WI38 (cell line): ENCODE results near the gene PHGDH.

ENCODE experiments used
- H3K4me3 ChIP-seq: 2 replicates; pipeline ENCODE4 v1.5.1; 2011; ENCODE audit warnings: low read depth, mild to moderate bottlenecking, control low read depth, low read length
- CTCF ChIP-seq: IDR thresholded peaks from 2 replicates; pipeline ENCODE4 v1.5.1; 2012; ENCODE audit warnings: low read depth, mild to moderate bottlenecking, control low read depth, low read length

Gene PHGDH

GRCh38 chr1:119733754-119734153 is 22.0 kb downstream of the PHGDH start:
- TF ChIP-seq CTCF, result no peak
- H3K4me3 ChIP-seq, result no peak overlapping the region

GRCh38 chr1:119735217-119735616 is 23.5 kb downstream of the PHGDH start:
- no peak for TF ChIP-seq CTCF
- H3K4me3 ChIP-seq, result no peak overlapping the region

DNA sequence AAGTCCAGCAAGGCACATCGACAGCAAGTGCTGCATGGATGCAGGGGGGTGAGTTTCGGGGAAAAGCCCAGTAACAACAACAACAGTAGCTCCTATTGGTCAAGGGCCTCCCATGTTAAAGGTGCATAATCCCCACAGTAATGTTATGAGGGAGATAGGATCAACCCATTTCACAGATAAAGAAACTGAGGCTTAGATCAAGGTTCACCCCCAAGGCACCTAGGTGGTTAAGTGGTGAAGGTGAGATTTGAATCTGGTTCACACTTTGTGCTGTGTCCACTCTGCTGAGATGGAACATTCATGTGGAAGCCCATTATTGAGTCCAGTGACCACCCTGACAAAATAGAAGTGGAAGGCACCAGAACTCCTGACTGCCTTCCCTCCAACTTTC is 24.9 kb downstream of the PHGDH start:
- TF ChIP-seq CTCF, result no peak
- no peak overlapping the region for H3K4me3 ChIP-seq

DNA sequence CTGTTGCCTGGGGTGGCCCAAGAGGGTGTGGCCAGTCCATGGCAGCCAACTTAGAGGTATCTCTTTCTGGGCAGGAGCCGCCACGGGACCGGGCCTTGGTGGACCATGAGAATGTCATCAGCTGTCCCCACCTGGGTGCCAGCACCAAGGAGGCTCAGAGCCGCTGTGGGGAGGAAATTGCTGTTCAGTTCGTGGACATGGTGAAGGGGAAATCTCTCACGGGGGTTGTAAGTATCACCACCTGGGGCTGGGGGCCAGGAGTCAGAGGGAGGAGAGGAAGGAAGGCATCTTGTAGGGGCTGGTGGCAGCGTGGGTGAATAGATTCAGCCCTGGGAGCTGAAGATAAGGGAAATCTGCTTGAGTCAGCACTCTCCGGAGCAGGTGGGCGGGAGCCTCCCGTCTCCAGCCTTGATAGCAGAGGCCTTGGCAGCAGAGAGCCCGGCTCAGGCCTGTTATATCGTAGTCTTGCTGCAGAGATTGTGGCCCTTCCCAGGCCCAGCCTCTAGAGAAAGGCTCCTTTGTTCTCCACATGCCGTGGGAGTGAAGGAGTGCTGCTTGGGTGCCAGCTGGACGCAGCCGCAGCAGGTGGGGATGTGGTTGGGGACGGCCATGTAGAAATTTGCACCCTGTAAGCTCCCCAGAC is 25.4 kb downstream of the PHGDH start:
- no peak for TF ChIP-seq CTCF

GRCh38 chr1:119738100-119738720 is 26.5 kb downstream of the PHGDH start:
- no peak for TF ChIP-seq CTCF
- H3K4me3 ChIP-seq, result no peak overlapping the region

More for the DNA sequence above, 25.4 kb downstream of the PHGDH start:
- H3K4me3 ChIP-seq, result no peak overlapping the region

DNA sequence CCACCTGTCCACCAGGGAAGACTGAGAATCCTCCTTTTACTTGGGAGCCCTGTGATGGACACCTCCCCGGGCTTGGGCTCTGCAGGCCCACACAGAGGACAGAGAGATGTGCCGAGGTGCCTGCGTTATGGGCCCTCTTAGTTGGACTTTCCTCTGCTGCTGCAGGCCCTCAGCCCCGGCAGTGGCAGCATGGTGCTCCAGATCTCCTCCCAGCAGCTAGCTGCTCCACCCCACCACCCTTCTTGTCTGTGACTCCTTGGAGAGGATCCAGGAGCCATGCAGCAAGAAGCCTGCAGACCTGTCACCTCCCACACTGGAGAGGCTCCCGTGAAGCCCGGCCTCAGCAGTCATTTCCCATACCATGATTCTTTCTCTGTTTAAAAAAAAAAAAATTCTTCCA is 27.4 kb downstream of the PHGDH start:
- TF ChIP-seq CTCF, result no peak
- no peak overlapping the region for H3K4me3 ChIP-seq

DNA sequence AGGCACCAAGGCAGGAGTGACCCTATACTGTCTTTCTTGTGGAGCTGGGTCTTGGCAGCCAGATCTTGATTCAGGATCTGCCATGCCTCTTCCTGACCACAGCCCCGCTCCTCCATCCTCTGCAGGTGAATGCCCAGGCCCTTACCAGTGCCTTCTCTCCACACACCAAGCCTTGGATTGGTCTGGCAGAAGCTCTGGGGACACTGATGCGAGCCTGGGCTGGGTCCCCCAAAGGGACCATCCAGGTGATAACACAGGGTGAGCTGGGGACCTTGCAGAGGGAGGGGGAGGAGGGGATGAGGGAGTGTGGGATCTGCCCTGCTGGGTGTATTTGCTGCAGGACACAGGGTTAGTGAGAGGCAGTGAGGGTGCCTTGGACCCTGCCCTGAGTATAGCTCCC is 28.5 kb downstream of the PHGDH start:
- no peak for TF ChIP-seq CTCF
- no peak overlapping the region for H3K4me3 ChIP-seq
